Loucy (cell line): ENCODE measurements around the gene FANCE.

Experiments
- H2AFZ ChIP-seq: fragments of 200-600 bp; sonication (generic); 2 replicates; pipeline ENCODE4 v1.6.0; 2016; ENCODE audit warnings: antibody characterized with exemption, mild to moderate bottlenecking, low read length, moderate library complexity
- H3F3A ChIP-seq: fragments of 200-600 bp; 2 replicates; pipeline ENCODE4 v1.6.0; 2016; ENCODE audit warnings: antibody characterized with exemption, low read depth, mild to moderate bottlenecking
- H3K27me3 ChIP-seq: fragments of 200-600 bp; sonication (generic); 2 replicates; pipeline ENCODE4 v1.6.1; 2014; ENCODE audit warnings: low read length, mild to moderate bottlenecking; ENCODE audit not compliant: insufficient read depth, poor library complexity, severe bottlenecking
- H3K36me3 ChIP-seq: fragments of 200-600 bp; sonication (generic); 2 replicates; pipeline ENCODE4 v1.6.1; 2016; ENCODE audit warnings: low read length; ENCODE audit not compliant: insufficient read depth
- H3K4me1 ChIP-seq: fragments of 200-600 bp; sonication (generic); 2 replicates; pipeline ENCODE4 v1.5.1; 2014; ENCODE audit warnings: low read length, mild to moderate bottlenecking; ENCODE audit not compliant: insufficient read depth, poor library complexity, severe bottlenecking
- H3K4me2 ChIP-seq: fragments of 200-600 bp; sonication (generic); 2 replicates; pipeline ENCODE4 v1.6.0; 2014; ENCODE audit warnings: antibody characterized with exemption, low read length, low read depth, mild to moderate bottlenecking; ENCODE audit not compliant: poor library complexity, severe bottlenecking
- H3K4me3 ChIP-seq: fragments of 200-600 bp; sonication (generic); 2 replicates; pipeline ENCODE4 v1.5.1; 2014; ENCODE audit warnings: low read length, mild to moderate bottlenecking, mixed read lengths; ENCODE audit not compliant: poor library complexity, severe bottlenecking
- H3K79me2 ChIP-seq: fragments of 200-600 bp; sonication (generic); 2 replicates; pipeline ENCODE4 v1.6.1; 2014; ENCODE audit warnings: low read length; ENCODE audit not compliant: insufficient read depth
- H3K9ac ChIP-seq: fragments of 200-600 bp; sonication (generic); 2 replicates; pipeline ENCODE4 v1.6.0; 2014; ENCODE audit warnings: mild to moderate bottlenecking, low read depth, low read length, moderate library complexity; ENCODE audit not compliant: poor library complexity, severe bottlenecking
- H3K9me2 ChIP-seq: fragments of 200-600 bp; sonication (generic); replicated peaks from 2 replicates; pipeline ENCODE4 v1.6.1; 2016; ENCODE audit warnings: low read depth, low read length, mixed read lengths
- H3K9me3 ChIP-seq: fragments of 200-600 bp; sonication (generic); 2 replicates; pipeline ENCODE4 v1.6.1; 2014; ENCODE audit warnings: mild to moderate bottlenecking, antibody characterized with exemption, low read length, low read depth; ENCODE audit not compliant: insufficient read depth
- H4K20me1 ChIP-seq: fragments of 200-600 bp; sonication (generic); 2 replicates; pipeline ENCODE4 v1.6.0; 2014; ENCODE audit warnings: antibody characterized with exemption, low read length, mild to moderate bottlenecking; ENCODE audit not compliant: insufficient read depth, poor library complexity, severe bottlenecking
- EZH2phosphoT487 ChIP-seq: fragments of 200-600 bp; IDR thresholded peaks from 2 replicates; pipeline ENCODE4 v1.6.1; 2018; ENCODE audit warnings: antibody characterized with exemption, mild to moderate bottlenecking, moderate library complexity, borderline replicate concordance
- TF ChIP-seq, protein P1 (sequence below): fragments of 200-600 bp; sonication (generic); conservative IDR thresholded peaks from 2 replicates; pipeline ENCODE4 v1.5.1; 2014; ENCODE audit warnings: mild to moderate bottlenecking, antibody characterized with exemption, low read length

Gene FANCE

DNA sequence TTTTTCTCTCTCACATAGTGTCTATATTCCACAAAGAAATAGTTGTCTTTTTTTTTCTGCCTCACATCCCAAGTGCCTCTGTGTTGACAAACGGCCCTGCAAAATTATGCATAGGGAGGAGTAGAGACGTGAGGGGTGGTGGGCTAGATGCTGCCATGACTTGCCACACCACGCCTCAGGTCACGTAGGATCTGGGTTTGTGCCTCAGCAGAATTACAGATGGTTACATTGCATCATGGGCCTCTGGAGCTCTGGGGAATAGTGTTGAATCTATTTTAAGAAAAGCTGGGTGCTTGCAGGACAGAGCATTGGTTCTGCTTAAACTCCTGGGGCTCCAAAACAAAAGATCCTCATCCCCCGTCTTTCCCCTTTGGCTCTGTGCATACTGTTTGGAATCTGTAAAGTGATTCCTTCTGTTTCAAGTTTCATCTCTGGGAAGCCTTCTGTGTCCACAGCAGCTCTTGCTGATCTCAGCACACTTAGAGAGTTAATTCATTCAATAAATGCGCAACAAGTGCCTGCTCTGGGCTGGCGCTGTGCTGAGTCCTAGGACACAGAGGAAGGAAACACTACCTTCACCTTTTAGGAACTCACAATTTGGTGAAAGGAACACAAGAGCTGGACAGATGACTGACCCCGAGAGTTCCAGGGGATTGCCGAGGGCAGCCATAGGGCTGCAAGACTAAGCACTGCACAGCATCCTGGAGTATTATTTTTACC, 2.4 kb downstream of the FANCE start:
- Histone ChIP-seq H4K20me1 (peaks cover 14% of the 10 kb centered on the region), H3K9ac (peak overlapping the region; percentile 80), H3K4me1 (peaks cover 28% of the 10 kb centered on the region), H3K36me3 (no peaks in the 10 kb centered on the region), H3K79me2 (peaks cover 33% of the 10 kb centered on the region), H3K4me2 (peak overlapping the region; percentile 99), H3K4me3 (peak overlapping the region; percentile 85), H3K9me3 (no peaks in the 10 kb centered on the region), H3K9me2 (no peaks in the 10 kb centered on the region), H3F3A (no peaks in the 10 kb centered on the region), H3K27me3 (no peaks in the 10 kb centered on the region), H2AFZ (no peak overlapping the region)
- TF ChIP-seq EZH2phosphoT487: no peak
- TF ChIP-seq, protein P1, sequence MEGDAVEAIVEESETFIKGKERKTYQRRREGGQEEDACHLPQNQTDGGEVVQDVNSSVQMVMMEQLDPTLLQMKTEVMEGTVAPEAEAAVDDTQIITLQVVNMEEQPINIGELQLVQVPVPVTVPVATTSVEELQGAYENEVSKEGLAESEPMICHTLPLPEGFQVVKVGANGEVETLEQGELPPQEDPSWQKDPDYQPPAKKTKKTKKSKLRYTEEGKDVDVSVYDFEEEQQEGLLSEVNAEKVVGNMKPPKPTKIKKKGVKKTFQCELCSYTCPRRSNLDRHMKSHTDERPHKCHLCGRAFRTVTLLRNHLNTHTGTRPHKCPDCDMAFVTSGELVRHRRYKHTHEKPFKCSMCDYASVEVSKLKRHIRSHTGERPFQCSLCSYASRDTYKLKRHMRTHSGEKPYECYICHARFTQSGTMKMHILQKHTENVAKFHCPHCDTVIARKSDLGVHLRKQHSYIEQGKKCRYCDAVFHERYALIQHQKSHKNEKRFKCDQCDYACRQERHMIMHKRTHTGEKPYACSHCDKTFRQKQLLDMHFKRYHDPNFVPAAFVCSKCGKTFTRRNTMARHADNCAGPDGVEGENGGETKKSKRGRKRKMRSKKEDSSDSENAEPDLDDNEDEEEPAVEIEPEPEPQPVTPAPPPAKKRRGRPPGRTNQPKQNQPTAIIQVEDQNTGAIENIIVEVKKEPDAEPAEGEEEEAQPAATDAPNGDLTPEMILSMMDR: no peak

GRCh38 chr6:35457907-35458306, 5.8 kb downstream of the FANCE start:
- Histone ChIP-seq H3K79me2 (peaks cover 27% of the 10 kb centered on the region), H3K9ac (peak overlapping the region; percentile 5), H3K4me3 (no peak overlapping the region), H4K20me1 (peaks cover 10% of the 10 kb centered on the region), H3K4me2 (no peak overlapping the region), H2AFZ (no peak overlapping the region), H3F3A (no peaks in the 10 kb centered on the region), H3K9me3 (no peaks in the 10 kb centered on the region), H3K36me3 (no peaks in the 10 kb centered on the region; the same call in 1 of the 2 replicates), H3K4me1 (peaks cover 19% of the 10 kb centered on the region), H3K27me3 (no peaks in the 10 kb centered on the region), H3K9me2 (no peaks in the 10 kb centered on the region)
- TF ChIP-seq EZH2phosphoT487: no peak
- TF ChIP-seq, protein P1: no peak

DNA sequence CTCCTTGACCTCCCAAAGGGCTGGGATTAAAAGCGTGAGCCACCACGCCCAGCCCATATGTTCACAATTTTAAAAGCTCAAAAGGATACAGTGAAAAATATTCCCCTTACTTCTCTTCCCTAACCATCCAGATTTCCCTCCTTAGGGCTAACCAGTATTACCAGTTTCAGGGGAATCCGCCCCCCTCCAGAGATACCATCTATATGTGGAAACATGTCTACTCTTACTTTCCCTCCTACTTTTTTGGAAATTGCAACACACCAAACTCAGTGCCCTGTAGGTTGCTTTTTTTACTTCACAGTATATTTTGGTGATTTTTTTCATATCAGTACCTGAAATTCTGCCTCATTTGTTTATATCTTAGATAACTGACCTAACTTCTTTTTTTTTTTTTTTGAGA, 9.1 kb downstream of the FANCE start:
- Histone ChIP-seq H4K20me1 (no peaks in the 10 kb centered on the region), H3K9ac (no peak overlapping the region), H3K9me3 (no peaks in the 10 kb centered on the region), H3K4me3 (no peak overlapping the region), H3K27me3 (no peaks in the 10 kb centered on the region), H3F3A (no peaks in the 10 kb centered on the region), H3K79me2 (peaks cover 6% of the 10 kb centered on the region; the same call in 1 of the 2 replicates), H3K4me2 (no peak overlapping the region), H3K9me2 (no peaks in the 10 kb centered on the region), H3K4me1 (no peaks in the 10 kb centered on the region), H3K36me3 (no peaks in the 10 kb centered on the region; the same call in 1 of the 2 replicates), H2AFZ (no peak overlapping the region)
- TF ChIP-seq EZH2phosphoT487: no peak

DNA sequence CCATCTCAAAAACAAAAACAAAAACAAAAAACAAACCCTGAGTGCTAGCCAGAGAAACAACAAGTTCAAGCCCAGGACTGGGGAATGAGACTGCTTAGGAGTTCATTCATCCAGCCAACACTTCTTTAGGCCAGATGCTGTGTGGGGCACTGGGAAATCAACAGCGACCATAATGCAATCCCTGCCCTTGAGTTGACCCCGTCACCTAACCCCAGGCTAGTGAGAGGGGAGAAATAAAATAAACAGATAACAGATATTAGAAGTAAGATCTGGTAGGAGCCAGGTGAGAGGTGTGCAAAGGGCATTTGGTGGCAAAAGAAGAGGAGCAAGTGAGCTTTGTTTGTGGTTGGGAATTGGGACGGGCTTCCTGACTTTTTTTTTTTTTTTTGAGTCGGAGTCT, 11.2 kb downstream of the FANCE start:
- no peaks in the 10 kb centered on the region for H3F3A ChIP-seq

More for the DNA sequence above, 11.2 kb downstream of the FANCE start:
- H3K27me3 ChIP-seq: peaks cover 2% of the 10 kb centered on the region
- H3K4me3 ChIP-seq: no peak overlapping the region
- no peak overlapping the region for H2AFZ ChIP-seq
- no peaks in the 10 kb centered on the region for H3K9me3 ChIP-seq
- H3K79me2 ChIP-seq: peaks cover 1% of the 10 kb centered on the region
- H3K4me1 ChIP-seq: peaks cover 5% of the 10 kb centered on the region
- H4K20me1 ChIP-seq: no peaks in the 10 kb centered on the region
- TF ChIP-seq EZH2phosphoT487: no peak
- TF ChIP-seq, protein P1: no peak
- H3K36me3 ChIP-seq: no peaks in the 10 kb centered on the region; the same call in 1 of the 2 replicates
- no peak overlapping the region for H3K9ac ChIP-seq
- H3K4me2 ChIP-seq: no peak overlapping the region
- H3K9me2 ChIP-seq: no peaks in the 10 kb centered on the region
